GM12891 (cell line): ENCODE results near the gene TLE5.

Source experiments
- PAX5 ChIP-seq: IDR thresholded peaks from 2 replicates; pipeline ENCODE4 v1.6.1; 2011; ENCODE audit warnings: low read length, moderate library complexity, mild to moderate bottlenecking; ENCODE audit not compliant: insufficient read depth, severe bottlenecking
- POLR2A ChIP-seq: IDR thresholded peaks from 2 replicates; pipeline ENCODE4 v1.6.1; 2011; ENCODE audit warnings: low read depth, low read length, control low read depth
- POLR2AphosphoS5 ChIP-seq: IDR thresholded peaks from 2 replicates; pipeline ENCODE4 v1.6.1; 2011; ENCODE audit warnings: low read depth, low read length, control low read depth
- POU2F2 ChIP-seq: IDR thresholded peaks from 2 replicates; pipeline ENCODE4 v1.6.1; 2011; ENCODE audit warnings: low read depth, mild to moderate bottlenecking, control low read depth, low read length, moderate library complexity
- SPI1 ChIP-seq: IDR thresholded peaks from 2 replicates; pipeline ENCODE4 v1.6.1; 2011; ENCODE audit warnings: low read depth, low read length, control low read depth
- TAF1 ChIP-seq: IDR thresholded peaks from 2 replicates; pipeline ENCODE4 v1.6.1; 2011; ENCODE audit warnings: low read depth, low read length, control low read depth

GRCh38 chr19:3008994-3009393 is 53.3 kb downstream of the TLE5 start:
- no peak for TF ChIP-seq SPI1
- no peak for TF ChIP-seq POLR2A
- no peak for TF ChIP-seq TAF1
- no peak for TF ChIP-seq PAX5
- TF ChIP-seq POLR2AphosphoS5 = no peak
- no peak for TF ChIP-seq POU2F2
